ENCODE data around the gene MOB2. TPM values are rescaled to one million over a fixed set of nuclear protein-coding genes. Genes with fewer than 3 reads are reported as not detected.
"Not testable (repeated sequence)": the region's sequence is repeated elsewhere in the genome, so short reads cannot be mapped to it uniquely, and the experiment has no call there.

MOB2 gene
- total RNA-seq, 4 donors from 2014 or later, result 63.8 to 104 (median 95.8) TPM

- no peak for TF ChIP-seq EP300 (IDR thresholded peaks at IDR 0.05)
- TF ChIP-seq POLR2A (IDR thresholded peaks at IDR 0.05), result no peak
- TF ChIP-seq CTCF (IDR thresholded peaks at IDR 0.05), result no peak
- H3K4me3 ChIP-seq, result no peak overlapping the region
- WGBS, result 80% methylated on average over 12 of the region's 12 CpGs
- H3K9me3 ChIP-seq, result no peaks in the 10 kb centered on the region
- no peaks in the 10 kb centered on the region for H3K27me3 ChIP-seq
- peaks cover 57% of the 10 kb centered on the region for H3K4me1 ChIP-seq
- no peak overlapping the region for H3K27ac ChIP-seq
- no peaks in the 10 kb centered on the region for H3K36me3 ChIP-seq
- no peak for DNase-seq (ENCODE audit: low spot score in 2 of 2)
Measured at GRCh38 chr11:1511937-1512496, 25.4 kb upstream of the MOB2 start.

- no peaks in the 10 kb centered on the region for H3K27me3 ChIP-seq
- no peaks in the 10 kb centered on the region for H3K36me3 ChIP-seq
- no peak overlapping the region for H3K4me3 ChIP-seq
- WGBS, result 76% methylated on average over 11 of the region's 11 CpGs
- H3K27ac ChIP-seq, result no peak overlapping the region
- H3K9me3 ChIP-seq, result no peaks in the 10 kb centered on the region
- H3K4me1 ChIP-seq, result peaks cover 54% of the 10 kb centered on the region
- DNase-seq (ENCODE audit: low spot score in 2 of 2), result no peak
- TF ChIP-seq POLR2AphosphoS5 (IDR thresholded peaks at IDR 0.05) (no peak), CTCF (IDR thresholded peaks at IDR 0.05) (no peak), POLR2A (IDR thresholded peaks at IDR 0.05) (no peak), EP300 (IDR thresholded peaks at IDR 0.05) (no peak)
Measured at GRCh38 chr11:1510928-1511327, 24.3 kb upstream of the MOB2 start.

- not testable (repeated sequence) for H3K27ac ChIP-seq; H3K27me3 ChIP-seq; H3K4me3 ChIP-seq; H3K36me3 ChIP-seq; DNase-seq (ENCODE audit: low spot score in 2 of 2); H3K9me3 ChIP-seq
- 77% methylated on average over 12 of the region's 18 CpGs for whole genome bisulfite sequencing
- H3K4me1 ChIP-seq, result peaks cover 48% of the 10 kb centered on the region
Measured at GRCh38 chr11:1510351-1510750, 23.8 kb upstream of the MOB2 start.

GRCh38 chr11:1509626-1510255, 23.2 kb upstream of the MOB2 start:
- H3K27me3 ChIP-seq, result no peaks in the 10 kb centered on the region
- no peaks in the 10 kb centered on the region for H3K9me3 ChIP-seq
- DNase-seq (ENCODE audit: low spot score in 2 of 2), result no peak
- no peaks in the 10 kb centered on the region for H3K36me3 ChIP-seq
- H3K4me1 ChIP-seq, result peaks cover 46% of the 10 kb centered on the region
- no peak overlapping the region for H3K27ac ChIP-seq
- H3K4me3 ChIP-seq, result no peak overlapping the region
- WGBS, result 72% methylated on average over 12 of the region's 20 CpGs
- no peak for TF ChIP-seq POLR2AphosphoS5 (IDR thresholded peaks at IDR 0.05)
- no peak for TF ChIP-seq POLR2A (IDR thresholded peaks at IDR 0.05)
- TF ChIP-seq CTCF (IDR thresholded peaks at IDR 0.05), result no peak
- no peak for TF ChIP-seq EP300 (IDR thresholded peaks at IDR 0.05)

GRCh38 chr11:1508986-1509385, 22.4 kb upstream of the MOB2 start:
- Histone ChIP-seq H3K4me3 (no peak overlapping the region), H3K36me3 (no peaks in the 10 kb centered on the region), H3K27me3 (no peaks in the 10 kb centered on the region), H3K4me1 (peaks cover 45% of the 10 kb centered on the region), H3K9me3 (no peaks in the 10 kb centered on the region), H3K27ac (no peak overlapping the region)
- peak in 1 of 2 donors; percentile 59 for DNase-seq (ENCODE audit: low spot score in 2 of 2)
- 86% methylated on average over 7 of the region's 10 CpGs for WGBS
- TF ChIP-seq POLR2A (IDR thresholded peaks at IDR 0.05), result no peak
- no peak for TF ChIP-seq POLR2AphosphoS5 (IDR thresholded peaks at IDR 0.05)
- no peak for TF ChIP-seq EP300 (IDR thresholded peaks at IDR 0.05)
- TF ChIP-seq CTCF (IDR thresholded peaks at IDR 0.05), result no peak

Data from suprapubic skin (tissue), 4 donors.